GM21360 (cell line): ENCODE data around the gene XAB2.

Experiments
- ATAC-seq: cut with Tn5 transposase; IDR thresholded peaks from one replicate; pipeline ENCODE4 v1.9.1; 2021; ENCODE audit warnings: mild to moderate bottlenecking, moderate library complexity; ENCODE audit not compliant: unreplicated experiment

XAB2 gene

DNA sequence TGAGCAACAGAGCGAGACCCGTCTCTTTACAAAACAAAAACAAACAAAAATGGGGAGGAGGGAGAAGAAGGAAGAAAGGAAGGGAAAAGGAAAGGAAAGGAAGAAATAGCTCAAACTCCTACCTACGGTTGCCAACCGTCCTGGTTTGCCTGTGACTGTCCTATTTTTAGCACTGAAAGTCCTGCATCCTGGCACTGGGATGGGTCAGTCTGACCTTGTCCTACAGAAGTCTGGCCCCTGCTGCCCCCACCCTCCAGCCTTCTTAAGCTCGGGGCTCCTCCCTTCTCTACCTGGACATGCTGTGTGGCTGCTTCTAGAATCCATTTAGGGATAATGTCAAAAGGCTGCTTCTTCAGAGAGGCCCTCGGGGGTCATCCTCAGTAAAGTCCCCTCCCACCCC lies 6.3 kb upstream of the XAB2 start:
- no peak for ATAC-seq

DNA sequence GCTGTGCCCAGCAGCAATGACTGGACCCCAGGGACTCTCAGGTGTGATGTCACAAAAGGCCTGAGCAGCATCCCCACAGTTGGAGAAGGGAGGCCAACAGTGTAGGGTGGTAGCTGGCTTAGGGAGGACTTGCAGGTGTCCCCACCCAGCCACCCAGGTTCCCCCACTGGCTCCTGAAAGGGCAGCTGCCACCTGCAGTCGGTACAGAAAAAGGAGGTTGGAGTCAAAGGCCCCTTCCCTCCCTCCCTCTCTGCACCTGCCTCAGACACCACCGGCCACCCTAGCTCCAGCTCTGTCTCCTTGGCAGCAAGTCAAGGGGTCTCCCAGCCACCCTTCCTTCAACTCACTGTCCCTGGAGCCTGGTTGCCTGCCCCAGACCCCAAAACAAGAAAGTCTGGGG lies 4.4 kb upstream of the XAB2 start, which contains the start of gene PCP2:
PCP2 (minus strand) TSS at position 22 of the 400 bp plus-strand sequence. CDS start 262 bp downstream, outside the sequence.
- no peak for ATAC-seq

DNA sequence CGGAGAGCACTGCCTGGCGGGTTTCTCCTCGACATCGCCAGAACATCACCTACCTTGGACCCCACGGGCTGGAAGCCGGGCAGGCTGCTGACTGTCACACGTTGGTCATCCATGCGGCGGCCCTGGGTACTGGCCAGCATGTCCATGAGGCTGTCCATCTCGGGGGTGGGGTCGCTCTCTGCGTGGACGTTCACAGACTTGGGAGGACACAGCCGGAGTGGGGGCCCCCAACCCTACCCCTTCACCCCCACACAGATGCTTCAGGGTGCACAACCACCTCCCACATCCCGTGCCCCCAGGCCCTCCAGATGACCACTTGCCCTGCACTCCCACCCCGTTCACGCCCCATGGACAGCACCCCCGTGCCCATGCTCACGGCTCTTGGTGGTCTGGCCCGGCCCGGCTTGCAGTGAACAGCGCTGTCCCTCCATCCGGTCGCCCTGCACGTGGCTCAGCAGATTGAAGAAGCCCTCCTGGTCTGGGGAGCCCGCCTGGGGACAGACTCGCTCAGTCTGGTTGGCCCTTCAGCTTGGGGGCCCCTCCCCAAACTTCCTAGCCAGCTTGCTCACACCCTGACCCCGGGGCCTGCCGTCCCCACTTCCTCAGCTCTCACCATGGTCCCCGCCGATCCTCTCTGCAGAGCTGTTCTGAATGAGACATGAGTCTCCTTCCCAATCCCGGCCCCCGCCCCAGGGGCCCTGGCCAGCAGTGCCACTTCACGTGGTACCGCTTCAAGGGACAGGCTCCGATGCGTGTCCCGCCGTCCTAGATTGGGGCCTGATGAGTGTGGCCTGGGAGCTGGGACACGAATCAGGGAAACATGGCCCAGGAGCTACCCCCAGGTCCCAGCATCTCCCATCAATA lies 3.2 kb upstream of the XAB2 start:
- ATAC-seq: no peak

DNA sequence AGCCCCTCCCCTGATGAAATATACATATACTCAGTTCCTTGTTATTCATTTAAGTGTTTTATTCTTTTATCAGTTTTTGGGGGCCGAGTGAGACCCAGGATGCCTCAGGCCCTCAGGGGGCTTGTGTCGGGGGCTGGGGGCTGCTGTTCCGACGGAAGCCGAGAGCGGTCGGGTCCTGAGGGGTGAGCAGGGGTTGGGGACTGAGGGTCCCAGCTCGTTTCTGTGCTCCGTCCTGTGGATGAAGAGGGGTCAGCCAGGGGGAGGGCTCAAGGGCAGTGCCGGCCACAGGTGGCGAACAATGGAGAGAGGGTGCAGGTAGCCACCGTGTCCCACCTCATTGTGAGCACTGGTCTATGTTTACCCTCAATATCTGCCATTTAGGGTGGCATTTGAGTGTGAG lies 2.2 kb upstream of the XAB2 start:
- no peak for ATAC-seq

DNA sequence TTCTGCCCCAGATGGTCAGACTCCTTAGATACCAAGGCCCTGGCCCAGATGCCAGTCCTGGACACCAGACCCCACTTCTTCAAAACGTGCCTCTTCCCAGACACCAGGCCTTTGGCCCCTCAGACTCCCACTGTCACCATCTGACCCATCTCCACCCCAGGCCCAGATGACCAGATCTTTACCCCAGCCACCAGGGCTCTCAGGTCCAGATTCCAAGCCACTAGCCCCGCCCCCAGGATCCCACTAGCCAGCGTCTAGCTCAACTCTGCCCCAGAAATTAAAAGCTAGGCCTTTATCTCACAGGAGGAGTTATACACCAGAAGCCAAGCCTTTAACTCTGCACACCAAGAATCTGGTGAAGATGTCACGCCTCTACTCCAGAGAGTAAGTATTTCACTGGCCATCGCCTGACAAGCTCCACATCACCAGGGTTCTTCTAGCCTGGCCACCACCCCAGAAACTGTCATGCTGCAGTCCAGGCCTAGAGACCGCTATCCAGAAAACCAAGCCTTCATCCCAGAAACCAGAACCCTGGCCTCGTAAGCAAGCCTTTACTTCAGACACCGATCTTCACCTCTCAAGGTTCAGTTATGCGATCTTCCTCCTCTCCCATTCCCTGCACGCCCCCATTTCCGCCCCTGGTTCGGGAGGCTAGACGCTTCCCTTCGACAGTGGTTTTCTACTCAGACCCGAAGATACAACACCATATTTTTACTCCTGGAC lies 595 bp downstream of the XAB2 start:
- no peak for ATAC-seq

DNA sequence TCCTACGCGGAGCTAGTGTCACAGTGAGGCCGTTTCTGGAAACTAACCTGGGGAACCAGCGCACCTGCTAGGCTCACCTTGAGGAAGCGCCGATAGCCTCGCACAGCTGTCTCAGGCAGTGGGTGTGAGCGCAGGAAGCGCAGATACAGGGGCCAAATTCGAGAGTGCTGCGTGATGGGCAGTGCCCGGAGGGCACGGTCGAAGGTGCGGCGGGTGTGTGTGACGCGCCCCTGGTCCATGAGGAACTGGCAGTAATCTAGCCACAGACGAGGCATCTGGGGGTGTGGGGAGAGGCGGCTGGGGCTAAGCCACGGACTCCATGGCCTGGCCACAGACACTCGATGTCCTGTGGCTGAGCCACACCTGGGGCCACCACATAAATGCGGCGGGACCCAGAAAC lies 2.2 kb downstream of the XAB2 start:
- no peak for ATAC-seq

DNA sequence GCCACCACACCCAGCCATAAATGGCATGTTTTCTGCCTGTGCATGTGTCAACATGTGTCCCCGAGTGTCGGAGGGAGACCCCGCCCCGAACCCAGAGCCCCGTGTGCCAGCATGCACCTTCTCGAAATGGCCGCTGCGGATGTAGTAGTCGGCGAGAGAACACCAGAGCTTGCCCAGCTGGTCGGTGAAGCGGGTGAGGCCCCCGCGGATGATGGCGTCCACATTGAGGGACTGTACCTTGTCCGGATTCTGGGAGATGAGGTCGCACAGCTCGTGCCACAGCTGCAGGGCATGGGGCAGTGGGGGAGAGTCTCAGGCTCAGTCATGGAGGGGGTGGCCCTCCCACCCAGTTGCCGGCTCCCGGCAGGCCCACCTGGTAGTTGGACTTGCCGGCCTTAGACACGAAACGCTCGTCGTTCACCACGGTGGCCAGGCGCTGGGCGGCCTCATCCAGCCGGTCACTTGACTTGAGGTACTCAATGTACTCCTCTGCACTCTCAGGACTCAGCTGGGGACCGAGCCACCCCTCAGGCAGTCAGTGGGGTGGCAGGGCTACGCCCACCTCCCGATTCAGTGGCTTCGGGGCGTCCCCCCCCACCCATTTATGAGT lies 3.5 kb downstream of the XAB2 start:
- no peak for ATAC-seq

DNA sequence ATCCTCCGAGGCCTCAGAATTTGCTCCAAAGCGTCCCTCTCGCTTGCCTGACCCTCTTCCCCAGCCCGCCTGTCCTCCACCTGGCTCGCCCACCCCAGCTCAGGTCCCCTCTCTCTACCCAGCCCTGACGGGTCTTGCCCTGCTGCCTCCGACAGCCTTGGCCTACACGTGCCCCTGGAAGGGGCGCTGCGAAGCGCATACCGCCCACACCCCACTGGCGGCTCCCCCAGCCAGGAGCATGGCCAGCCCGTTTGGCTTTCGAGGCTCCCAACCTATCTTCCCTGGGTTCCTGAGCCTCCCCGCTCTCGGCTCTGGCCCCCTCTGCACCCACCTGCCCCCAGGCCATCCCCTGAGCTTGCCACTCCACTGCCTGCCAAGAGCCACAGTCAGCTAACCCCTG lies 4.5 kb downstream of the XAB2 start:
- no peak for ATAC-seq

DNA sequence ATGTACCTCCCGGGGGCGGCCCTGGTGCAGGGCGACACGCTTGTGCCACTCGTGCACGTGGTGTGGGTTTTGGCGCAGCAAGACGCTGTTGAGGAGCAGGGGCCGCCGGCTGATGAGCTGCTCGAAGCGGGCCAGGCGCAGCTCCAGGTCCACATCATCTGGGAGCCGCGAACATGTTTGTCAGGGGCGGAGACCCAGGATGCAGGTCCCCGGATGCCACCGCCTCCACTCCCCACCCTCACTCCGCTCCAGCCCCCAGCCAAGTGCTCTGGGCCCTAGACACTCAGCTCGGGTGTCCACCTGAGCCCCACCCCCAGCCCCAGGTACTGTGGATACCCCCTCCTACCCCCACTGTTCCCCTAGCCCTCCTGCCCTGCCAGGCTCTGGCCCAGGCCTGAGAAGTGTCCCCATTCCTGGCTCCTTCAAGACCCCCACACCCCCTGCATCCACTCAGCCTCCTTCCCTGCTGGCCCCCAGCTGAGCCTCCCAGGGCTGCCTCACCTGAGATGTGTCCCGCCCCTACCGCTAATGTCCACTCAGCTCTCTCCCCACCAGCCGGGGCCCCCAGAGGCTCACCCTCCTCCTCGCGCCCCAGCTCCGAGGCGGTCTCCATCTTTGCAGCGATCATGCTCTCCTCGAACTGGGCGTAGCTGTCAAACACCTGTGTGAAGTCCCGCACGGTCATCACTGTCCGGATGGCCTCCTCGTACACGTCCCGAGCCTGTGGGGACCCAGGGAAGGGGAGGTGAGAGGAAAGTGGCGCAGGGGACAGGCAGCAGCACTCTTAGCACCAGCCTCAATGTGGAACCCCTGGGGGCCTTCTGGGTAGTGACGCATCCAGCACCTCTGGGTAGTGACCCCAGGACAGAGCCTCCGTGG lies 5.4 kb downstream of the XAB2 start:
- no peak for ATAC-seq

DNA sequence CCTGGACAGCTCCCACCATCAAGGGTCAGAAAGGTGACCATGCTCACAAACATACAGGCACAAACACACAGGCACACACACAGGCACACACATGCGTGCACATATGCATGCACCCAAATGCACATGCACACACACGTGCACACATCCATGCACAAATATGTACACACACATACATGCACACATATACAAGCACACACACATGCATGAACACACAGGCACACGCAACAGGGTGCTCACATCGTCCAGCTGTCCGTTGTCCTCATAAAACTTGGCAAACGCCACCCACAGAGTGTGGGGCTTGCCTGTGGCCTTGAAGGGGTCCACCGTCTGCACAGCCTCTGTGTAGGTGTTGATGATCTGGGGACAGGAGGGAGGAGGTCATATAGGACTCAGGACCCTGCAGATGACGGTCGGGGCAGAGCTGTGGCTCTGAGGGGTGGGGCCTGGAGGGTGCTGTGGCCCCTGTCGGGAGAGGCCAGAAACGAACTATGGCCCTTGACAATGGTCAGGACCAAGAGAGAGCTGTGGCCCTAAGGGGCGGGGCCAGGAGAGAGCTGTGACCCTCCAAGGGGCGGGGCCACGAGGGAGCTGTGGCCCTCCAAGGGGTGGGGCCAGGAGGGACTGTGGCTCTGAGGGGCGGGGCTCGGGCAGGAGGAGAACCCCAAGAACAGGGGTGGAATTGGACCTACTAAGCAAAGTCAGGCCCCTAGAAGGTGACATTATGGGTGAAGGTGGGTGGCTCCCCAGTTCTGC lies 6.2 kb downstream of the XAB2 start:
- ATAC-seq: no peak

DNA sequence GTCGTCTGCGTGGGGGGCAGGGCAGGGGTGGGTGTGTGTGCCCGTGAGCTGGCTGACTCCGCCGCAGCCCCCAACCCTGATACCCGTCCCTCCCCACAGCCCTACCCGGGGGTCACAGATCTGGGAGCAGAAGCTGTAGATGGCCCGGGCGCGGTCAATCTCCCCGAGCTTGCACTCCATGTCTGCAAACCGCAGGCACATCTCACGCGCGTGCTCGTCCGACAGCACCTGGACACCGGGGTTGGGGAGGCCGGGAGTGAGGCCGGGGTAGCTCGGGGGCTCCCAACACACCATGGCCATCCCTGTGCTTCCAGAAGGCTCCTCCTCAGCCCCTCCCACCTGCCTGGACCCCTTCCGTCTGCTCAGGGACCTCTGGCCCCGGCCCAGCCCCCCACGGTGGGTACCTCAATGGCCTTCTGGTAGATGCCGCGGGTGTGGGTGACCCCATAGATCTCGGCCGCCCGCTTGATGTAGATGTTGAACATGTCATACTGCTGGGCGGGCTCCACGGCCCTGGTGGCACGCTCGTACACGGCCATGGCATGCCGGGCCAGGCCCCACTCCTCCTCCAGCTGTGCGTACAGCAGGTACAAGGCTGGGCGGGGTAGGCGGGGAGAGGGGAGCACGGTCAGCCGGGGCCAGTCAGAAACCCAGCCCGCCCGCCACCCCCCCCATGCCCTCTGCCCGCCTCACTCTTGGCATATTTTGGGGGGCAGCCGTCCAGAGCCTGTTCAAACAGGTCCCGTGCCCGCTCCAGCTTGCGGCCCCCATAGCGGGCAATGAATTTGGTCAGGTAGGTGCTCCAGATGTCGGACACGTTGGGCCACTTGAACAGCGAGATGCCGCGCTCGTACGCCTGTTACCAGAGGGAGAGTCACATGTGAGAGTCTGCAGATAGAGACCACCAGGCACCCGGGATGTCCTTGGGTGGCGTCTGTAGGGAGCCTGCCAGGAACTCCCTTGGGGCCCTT lies 8.6 kb downstream of the XAB2 start:
- ATAC-seq: no peak

DNA sequence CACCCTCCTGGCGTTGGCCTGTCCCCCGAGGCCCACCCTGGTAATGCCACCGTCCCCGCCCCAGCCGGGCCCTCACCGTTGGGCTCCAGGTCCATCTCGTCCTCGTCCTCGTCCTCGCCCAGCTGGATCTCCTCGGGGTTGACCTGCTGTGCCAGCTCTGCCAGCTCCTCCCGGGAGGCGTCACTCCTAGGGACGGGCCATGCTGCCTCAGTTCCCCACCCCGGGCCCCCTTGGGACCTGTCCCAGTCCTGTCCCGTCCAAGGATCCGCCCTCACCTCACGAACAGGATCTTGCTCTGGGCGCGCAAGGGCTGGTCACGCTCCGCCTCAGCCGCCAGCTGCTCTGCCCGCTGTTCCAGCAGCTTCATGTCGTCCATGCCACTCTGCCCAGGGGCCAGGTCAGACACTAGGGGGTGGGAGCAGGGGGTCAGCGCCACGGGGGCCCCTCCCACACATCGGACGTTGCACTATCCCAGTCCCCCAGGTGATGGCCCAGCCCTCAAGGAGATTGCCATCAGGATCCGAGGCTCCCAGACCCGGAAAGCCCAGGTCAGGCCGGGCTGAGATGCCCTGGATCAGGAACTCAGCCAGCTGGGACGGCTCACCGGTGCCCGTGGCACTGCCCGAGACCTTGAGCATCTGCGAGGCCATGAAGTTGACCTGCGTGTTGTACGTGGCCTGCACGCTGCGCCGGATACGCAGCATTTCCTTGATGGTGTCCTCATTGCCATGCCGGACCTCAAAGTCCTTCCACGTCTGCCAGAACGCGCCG lies 9.5 kb downstream of the XAB2 start:
- no peak for ATAC-seq

DNA sequence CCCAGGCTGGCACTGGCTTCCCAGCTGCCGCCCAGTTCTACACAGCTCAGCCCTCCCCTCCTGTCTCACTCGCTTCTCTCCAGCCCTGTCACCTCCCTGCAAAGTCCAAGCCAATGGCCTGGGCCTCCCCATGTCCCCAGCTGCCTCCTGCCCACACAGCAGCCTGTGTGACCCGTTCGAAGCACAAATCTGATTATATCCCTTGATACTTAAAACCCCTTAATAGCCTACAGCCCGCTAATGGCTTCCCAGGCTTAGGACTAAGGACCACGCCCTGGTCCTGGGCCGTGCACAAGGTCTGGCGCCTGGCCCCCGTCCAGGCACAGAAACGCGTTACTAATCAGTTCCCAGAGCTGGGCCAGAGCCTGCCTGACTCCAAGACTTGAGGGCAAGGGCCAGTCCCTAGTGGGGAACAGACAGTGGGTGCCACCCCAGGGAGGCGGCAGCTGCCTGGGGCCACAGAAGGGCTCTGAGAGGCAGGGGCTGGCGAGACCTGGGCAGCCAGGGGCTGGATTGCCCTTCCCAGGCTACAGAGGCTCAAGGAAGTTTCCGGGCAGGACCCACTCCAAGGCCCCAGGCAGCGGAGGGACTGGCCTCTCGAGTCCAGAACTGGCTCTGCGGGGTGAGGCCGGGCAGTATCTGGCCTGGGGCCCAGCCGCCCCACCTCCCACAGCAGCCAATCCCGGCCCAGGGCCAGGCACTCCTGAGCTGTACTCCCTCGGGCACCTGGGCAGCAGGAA lies 10.4 kb downstream of the XAB2 start:
- ATAC-seq: no peak

DNA sequence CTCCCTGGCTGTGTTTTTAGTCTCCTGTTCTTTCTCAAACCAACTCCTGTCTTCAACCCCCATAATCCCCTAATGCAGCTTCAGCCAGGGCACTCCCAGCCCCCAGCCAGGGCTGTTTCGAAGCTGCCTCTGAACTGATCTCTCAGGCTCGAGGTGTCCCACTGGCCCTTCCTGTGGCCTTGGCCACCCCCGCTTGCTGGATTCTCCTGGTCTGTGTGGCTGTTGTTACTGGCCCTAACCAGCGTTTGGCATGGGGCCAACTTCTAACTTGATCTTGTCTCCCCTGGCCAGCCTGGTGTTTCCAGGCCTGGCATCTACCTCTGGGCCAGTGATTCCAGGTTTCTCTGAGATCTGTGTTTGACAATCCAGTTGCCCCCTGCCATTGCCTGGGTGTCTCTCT lies 11.0 kb downstream of the XAB2 start:
- no peak for ATAC-seq

DNA sequence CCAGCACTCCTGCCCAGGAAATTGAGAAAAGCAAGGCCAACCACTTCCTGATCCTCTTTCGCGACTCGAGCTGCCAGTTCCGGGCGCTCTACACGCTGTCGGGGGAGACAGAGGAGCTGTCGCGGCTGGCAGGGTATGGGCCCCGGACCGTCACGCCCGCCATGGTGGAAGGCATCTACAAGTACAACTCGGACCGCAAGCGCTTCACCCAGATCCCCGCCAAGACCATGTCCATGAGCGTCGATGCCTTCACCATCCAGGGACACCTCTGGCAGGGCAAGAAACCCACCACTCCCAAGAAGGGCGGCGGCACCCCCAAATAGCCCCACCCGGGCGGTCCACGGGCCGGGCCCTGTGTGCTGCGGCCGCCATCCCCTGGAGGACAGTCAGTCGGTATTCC lies 11.6 kb downstream of the XAB2 start:
- no peak for ATAC-seq

DNA sequence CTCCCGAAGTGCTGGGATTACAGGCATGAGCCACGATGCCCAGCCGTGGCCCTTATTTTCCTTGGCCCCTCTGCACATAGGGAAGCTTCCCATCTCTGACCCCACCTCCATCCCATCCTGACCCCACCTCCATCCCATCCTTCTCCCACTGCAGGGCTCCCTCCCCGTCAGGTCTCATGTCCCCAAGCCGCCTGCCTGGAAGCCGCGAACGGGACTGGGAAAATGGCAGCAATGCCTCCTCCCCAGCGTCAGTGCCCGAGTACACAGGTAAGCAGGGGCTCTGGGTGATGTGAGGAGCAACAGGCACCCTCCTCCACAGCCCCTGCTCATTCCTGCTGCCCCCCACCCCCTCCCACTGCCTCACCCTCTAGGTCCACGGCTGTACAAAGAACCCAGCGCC lies 12.2 kb downstream of the XAB2 start:
- no peak for ATAC-seq

DNA sequence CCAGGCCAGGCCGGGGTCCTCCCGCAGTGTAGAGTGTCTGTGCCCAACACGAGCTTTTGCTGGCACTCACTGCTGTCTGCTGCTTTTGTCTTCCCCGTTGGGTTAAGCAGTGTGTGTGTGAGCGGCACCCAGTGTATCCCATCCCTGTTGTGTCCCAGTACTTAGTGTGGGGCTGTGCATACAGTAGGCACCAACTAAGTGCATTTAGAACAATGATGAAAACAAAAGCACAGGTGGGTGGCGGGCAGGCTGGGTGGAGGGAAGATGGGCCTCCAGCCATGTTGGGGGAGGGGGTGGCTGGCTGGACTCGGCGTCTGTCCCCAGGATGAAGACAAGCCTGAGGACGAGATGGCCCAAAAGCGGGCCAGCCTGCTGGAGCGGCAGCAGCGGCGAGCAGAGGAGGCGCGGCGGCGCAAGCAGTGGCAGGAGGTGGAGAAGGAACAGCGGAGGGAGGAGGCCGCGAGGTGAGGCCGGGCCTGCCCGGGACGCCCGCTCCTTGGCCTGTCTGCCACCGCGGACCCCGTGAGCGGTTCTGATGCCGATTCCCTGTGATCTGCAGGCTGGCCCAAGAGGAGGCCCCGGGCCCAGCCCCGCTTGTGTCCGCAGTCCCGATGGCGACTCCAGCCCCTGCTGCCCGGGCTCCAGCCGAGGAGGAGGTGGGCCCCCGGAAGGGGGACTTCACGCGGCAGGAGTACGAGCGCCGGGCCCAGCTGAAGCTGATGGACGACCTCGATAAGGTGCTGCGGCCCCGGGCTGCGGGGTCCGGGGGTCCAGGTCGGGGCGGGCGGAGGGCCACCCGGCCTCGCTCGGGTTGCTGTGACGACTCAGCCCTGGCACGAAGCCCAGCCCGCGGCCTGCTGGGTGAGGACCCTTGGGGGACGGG lies 14.2 kb downstream of the XAB2 start:
- no peak for ATAC-seq
